GM21717 (cell line): ENCODE measurements around the gene PAFAH1B1.
"Not testable (repeated sequence)": the region's sequence is repeated elsewhere in the genome, so short reads cannot be mapped to it uniquely, and the experiment has no call there.

Experiments used
- ATAC-seq: cut with Tn5 transposase; IDR thresholded peaks from one replicate; pipeline ENCODE4 v1.9.1; 2021; ENCODE audit warnings: mild to moderate bottlenecking, moderate library complexity; ENCODE audit not compliant: unreplicated experiment

PAFAH1B1 gene

DNA sequence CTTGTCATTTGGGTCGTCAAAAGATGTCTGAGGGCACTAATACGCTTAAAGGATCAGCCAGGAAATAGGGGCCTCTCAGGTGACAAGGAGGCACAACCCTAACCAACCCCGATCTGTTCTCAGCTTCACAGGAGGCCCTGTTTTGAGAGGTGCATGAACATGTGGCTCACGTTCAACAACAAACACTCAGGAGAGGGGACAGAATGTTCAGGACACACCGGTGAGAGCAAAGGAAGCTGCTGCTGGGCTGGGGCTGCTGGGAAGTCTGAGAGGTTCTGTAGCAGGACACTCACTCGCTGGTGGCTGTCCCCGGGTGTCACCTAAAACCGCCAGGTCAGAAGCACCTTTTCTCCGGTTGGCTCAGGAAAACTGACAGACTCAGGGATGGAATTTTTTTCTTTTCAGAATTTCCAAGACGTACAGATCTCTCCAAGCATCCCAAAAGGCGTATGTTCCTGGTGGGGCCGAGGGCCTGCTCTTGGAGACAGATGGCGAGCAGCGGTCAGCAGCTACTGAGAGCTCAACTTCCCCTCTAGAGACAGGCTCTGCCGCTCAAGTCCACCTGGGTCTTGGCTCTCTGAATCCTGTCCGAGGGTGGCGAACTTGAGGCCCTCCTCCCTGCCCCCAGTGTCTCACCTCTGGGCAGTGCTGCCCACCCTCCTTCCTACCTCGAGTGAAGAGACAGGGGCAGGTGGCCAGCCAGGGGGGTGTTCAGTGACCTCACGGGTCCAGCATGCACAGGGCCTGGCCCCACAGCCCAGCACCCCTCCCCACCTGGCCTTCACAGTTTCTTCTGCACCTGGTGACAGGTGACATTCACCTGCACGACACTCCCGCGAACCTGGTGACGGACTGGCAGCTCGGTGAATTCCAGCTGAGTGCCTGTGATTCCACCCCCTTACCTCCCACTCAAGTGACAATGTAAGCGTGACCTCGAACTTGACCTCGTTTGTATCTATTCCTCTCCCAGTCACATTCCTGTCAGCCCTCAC lies 95.2 kb downstream of the PAFAH1B1 start:
- no peak for ATAC-seq

DNA sequence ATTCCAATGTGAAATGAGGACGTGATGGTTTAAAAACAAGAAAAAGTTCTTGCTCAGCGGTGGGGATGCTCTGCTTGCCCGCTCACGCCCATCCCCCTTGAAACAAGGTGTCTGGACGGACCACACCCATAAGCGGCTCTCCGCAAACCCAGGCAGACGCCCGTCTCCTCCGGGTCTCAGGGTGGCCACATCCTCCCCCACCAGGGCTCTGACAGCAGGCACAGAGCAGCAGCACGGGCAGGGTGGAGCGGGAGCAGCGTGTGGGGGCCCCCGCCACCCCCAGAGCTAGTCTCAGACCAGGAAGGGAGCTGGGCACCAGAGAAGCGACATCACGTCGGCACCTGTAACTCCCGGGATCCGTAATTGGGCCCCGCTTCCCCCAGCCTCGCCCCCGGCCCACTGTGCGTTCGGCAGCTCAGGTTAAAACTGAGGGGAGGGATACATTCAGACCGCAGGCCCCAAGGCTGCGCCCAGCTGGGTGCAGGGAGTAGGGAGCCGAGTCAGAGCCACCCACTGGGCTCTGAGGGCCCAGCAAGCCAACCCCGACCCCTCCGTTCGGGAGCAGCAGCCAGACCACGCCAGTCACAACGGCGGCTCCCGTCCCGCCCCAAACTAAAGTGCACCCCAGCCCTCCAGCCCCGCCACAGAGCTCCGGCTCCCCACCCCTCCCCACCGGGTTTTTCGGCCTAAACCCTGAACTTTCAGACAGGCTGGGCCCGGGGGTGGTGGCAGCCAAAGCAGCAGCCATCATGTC lies 96.1 kb downstream of the PAFAH1B1 start:
- ATAC-seq: no peak

DNA sequence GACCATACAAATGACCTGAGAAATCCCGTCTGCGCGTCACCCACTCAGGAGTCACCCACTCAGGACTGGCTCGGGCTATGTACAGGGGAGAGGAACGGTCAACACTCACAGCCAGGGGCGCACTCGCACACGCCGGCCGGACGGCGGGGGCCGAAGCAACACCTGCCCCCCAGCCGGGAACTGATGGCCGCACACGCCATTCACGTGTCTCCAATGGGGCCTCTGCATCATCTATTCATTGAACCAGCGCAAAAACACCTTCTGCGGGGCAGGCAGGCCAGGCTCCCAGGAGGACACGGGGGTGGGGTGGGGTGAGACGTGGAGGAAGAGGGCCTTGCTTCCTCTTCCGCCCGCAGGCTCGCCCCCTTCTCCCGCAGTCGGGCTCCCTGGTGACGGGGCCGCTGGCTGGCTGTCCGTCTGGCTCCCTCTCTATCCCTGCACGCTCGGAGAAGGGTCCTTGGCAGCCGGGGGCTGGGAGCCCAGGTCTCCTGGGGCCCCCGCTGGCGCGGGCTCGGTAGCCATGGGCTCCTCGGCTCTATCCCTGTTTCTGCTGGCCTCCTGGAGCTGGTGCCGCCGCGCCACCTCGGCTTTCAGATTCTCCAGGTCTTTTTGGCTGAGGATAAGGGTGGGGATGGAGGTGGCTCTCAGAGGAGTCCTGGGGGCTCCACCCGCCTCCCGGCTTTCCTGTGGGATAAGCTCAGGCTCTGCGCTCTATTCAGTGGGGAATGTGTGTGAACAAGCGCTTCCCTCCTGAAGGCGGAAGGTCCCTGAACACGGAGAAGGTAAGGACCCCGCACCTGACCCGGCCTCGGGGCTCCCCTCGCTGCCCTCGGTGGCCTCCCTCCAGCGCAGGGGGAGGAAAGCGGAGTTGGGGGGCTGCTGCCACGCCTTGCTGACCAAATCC lies 97.0 kb downstream of the PAFAH1B1 start:
- ATAC-seq: no peak

- no peak for ATAC-seq
Measured at GRCh38 chr17:2691069-2691871, 97.8 kb downstream of the PAFAH1B1 start.

DNA sequence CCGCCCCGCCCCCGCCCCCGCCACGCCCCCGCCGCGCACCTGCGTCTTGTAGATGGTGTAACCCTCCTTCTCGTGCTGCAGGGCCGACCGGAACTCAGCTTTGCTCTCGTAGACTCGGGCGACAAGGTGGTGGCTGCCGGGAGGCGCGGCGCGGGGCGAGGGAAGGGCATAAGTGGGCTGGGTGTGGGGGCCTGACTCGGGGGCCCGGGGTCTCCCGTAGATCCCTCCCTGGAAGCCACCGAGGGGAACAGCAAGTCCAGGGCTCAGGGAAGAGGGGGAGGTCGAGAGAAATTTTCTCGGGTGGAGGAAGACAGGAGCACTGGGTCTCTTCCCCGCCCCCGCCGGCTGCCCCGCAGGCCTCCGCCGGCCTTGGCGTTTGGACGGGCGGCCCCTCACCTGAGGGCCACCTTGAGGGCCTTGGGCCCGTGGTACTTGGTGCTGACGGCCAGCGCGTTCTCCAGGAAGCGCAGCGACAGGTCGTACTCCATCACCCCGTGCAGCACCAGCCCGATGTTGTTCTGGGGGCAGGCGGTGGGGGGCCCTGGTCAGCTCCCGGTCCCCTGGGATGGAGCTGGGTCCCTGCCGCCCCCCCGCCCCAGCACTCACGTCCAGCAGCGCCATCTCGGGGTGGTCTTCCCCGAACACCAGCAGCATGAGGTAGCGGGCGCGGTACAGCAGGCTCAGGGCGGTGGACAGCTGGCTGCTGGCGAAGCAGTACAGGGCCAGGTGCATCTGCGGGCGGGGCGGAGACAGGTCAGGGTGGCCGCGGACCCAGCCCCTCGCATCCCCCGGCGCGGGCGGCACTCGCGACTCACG lies 98.7 kb downstream of the PAFAH1B1 start:
- no peak for ATAC-seq

- no peak for ATAC-seq
Measured at GRCh38 chr17:2692781-2693135, 99.3 kb downstream of the PAFAH1B1 start.

DNA sequence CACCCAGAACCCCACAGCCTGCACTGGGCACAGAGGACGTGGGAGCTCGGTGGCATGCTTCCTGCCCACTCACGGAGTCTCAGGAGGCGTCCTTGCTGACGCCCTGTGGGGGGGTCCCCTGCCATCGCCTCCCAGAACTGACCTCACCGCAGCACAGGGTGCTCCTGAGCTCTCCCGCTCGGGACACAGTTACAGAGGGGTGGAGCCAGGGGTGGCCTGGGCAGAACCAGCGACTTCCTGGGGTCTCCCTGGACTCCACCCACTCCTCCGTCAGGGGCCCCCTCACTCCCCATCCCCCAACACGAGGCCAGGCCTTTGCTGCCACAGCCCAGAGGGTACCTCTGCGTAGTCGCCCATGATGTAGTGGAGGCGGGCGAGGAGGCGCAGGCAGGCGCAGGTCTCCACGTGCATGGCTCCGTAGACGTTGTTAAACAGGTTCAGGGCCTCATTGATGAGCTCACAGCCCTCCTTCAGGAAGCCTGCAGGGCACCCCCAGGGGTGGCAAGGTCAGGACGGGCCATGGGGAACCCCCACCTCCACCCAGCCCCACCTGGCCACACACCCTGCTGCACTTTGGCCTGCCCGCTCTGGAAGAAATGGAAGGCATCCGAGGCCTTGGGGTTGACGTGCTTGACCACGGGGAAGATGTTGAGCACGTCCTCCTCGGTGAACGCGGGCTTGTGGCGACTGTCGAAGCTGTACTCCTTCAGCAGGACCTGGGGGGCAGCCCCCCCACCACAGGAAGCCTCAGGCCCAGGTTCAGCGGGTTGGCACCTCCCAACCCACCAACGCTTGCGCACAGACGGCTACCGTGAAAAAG lies 100.3 kb downstream of the PAFAH1B1 start:
- no peak for ATAC-seq

DNA sequence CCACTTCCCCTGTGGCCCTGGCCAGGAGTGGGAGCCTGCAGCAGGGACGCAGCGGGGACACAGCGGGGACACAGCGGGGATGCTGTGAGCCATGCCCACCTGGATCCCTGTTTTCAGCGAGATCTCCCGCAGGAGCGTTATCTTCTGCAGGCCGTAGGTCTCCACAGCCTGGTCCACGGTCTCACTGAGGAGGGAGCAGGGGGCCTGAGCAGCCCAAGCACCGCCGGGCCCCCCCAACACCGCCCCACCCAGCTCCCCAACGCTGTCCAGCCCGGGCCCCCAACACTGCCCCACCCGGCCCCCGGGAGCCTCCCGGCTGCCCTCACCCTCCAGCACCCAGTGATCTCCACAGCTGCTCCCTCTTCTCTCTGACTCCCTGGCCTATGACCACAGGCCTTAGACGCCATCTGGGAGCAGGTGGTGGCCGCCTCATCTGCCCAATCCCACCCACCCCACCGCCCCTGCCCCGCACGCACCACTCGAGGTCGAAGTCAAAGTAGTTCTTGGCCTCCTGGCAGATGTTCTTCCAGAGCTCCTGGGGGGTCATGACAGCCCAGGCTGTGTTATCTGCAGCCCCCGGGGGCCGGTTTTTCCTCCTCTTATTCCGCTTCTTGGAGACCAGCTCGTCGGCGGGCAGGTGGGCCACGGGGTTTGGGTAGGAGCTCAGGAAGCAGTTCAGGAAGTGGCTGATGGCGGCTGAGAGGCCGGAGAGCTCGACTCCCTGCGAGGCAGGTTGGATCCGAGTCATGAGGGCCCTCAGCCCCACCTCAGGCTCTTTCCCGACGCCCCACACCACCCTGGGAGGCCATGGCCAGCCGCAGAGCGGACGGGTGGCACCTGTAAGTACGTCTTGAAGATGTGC lies 101.2 kb downstream of the PAFAH1B1 start:
- no peak for ATAC-seq

DNA sequence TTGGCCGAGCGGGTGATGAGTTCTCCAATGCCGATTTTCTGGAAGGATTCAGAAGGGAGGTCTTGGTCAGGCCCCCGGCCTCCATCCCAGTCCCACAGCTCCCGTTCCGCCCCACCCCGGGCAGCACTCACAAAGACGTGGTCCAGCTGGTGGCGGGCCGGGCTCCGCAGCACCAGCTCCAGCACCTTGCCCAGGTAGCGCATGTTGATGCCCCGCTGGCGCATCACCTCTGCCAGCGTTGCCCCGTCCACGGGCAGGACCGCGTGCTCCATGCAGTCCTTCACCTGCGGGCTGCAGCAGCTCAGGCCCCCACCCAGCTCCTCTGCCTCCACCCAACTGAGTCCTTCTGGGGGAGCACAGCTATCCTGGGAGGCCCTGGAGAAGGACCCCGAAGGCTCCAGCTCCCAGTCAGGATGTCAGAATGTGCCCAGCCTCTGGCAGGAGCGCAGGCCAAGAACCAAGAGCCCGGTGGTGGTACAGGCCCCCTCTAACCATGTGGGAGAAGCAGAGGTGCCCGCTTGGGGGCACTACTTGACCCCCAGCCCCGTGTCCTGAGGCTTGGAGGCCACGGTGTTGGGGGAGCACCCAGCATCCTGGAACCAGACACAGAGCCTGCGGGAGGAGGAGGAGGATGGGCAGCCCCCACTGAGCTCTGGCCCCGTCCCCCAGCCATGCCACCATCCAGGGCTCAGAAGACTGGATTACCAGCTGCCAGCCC lies 101.9 kb downstream of the PAFAH1B1 start:
- ATAC-seq: no peak

DNA sequence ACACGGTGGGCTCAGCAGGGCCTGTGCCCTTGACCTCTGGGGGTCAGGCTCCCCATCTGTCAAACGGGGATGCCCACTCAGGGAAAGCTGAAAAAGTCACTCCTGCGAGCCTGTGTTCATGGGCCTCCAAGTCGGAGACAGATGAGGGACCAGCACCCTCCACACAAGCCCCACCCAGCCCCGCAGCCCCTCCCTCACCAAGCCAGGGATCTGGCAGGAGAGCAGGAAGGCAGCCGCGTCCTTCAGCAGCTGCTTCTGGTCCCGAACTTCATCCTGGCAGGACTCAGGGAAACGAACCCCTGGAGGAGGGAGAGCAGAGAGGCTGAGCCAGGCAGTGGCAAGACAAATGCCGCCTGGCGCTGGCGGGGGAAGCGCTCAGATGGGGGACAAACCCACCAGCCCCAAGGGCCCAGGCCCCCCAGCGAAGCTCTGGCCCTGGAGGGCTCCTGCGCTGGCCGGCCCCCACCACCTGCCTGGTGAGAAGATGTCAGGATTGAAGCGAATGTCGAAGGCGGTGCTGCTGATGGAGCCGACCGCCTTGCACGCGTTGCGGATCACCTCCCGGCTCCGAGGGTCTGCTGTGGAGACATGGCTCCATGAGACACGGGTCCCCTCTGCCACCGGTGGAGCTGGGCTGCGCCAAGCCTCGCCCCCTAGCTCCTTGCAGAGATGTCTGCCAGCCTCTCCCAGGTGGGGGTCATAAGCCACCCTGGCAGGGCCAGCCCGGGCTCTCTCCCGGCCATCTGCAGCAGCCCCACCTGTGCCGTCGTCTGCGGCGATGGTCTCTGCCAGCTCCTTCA lies 102.7 kb downstream of the PAFAH1B1 start:
- no peak for ATAC-seq

- no peak for ATAC-seq
Measured at GRCh38 chr17:2697611-2698162, 104.2 kb downstream of the PAFAH1B1 start.

- not testable (repeated sequence) for ATAC-seq
Measured at GRCh38 chr17:2699216-2699805, 105.9 kb downstream of the PAFAH1B1 start.

DNA sequence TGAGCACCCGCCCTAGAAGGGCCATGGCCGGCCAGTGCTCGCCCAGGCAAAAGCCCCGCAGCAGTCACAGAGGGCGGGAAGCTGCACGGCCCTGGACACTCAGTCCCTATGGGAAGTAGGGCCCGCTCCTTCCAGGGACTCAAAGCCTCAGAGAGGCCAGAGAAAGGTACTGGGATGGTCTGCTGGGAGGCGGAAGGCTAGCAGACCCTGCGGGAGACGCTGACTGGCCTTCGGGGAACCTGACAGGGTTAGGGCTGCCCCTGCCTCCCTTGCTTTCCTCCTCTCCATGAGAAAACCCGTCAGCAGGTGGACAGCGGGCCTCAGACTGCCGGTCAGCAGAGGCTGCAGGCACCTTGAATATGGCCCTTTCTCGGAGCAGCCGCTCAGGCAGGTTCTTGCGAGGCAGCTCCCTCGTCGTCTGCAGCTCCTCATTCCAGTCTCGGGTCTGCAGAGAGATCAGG lies 106.6 kb downstream of the PAFAH1B1 start:
- ATAC-seq: no peak

DNA sequence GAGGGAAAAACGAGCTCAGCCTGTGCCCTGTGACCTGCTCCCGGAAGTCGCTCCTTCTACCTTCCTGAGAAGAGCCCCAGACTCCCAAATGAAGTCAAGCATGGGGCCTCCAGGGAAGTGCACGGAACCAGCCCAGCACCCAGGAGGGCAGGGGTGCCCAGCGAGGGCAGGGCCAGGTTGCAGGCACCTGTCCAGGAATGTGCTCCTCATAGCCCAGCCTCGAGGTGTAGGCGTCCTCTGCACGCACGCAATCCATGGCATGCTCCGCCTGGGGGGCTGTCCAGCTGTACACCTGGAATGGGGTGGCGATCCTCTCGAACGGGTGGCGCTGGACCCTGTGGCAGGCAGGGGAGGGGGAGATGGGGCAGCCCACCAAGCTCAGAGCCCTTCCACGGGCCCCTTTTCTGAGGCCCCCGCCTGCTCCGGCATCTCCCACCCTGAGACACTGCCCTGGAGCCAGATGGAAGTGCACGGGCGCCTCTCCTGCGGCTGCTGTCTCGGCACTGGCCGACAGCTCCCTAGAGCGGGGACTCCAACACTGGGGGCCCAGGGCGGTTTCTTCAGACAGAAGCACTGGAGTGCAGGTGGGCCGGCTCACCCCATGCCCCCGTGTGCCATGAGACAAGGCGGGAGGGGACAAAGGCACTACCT lies 107.2 kb downstream of the PAFAH1B1 start:
- ATAC-seq: no peak
